NCI-H748 (cell line): ENCODE measurements around the gene SLC38A7.
"Not testable (repeated sequence)": the region's sequence is repeated elsewhere in the genome, so short reads cannot be mapped to it uniquely, and the experiment has no call there.

ENCODE experiments used
- DNase-seq: peaks from one replicate; lab custom pipeline; 2025; ENCODE audit not compliant: unreplicated experiment; lab: John Stamatoyannopoulos, UW

The SLC38A7 gene

DNA sequence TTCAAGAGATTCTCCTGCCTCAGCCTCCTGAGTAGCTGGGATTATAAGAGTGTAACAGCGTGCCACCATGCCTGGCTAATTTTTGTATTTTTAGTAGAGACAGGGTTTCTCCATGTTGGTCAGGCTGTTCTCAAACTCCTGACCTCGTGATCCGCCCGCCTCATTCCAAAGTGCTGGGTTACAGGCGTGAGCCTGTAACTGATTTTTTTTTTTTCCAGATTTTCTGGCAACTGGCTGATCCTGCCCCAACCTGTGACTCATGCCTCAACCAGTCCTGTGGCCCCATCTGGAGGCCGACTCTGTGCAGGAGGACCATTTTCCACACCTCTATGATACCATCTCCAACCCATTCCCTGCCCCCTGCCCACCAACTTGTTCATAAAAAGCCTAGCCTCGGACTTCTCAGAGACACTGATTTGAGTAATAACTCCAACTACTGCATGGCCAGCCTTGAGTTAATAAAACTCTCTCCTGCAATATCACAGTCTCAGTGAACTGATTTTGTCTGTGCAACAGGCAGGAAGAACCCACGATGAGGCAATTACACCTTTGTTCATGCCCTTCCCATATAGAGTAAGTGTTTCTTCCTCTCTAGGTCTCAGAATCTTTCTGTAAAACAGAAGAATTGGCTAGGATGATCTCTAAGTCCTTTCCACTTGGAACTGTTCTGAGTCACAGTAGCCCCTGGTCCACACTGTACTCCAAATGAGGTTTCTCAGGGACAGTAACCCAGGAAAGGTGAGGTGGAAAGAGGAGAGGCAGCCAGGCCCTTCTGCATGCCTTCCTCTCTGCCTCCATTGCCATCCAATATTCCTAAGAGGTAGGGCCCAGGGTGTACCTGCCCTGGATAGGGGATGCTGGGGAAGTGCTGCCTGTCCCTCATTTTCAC is 46.2 kb downstream of the SLC38A7 start:
- no peak for DNase-seq

GRCh38 chr16:58637021-58637420 is 47.5 kb downstream of the SLC38A7 start:
- not testable (repeated sequence) for DNase-seq

- no peak for DNase-seq
Observed at GRCh38 chr16:58636466-58636865, 48.1 kb downstream of the SLC38A7 start.

- DNase-seq, result no peak
Observed at GRCh38 chr16:58635502-58635901, 49.1 kb downstream of the SLC38A7 start.

DNA sequence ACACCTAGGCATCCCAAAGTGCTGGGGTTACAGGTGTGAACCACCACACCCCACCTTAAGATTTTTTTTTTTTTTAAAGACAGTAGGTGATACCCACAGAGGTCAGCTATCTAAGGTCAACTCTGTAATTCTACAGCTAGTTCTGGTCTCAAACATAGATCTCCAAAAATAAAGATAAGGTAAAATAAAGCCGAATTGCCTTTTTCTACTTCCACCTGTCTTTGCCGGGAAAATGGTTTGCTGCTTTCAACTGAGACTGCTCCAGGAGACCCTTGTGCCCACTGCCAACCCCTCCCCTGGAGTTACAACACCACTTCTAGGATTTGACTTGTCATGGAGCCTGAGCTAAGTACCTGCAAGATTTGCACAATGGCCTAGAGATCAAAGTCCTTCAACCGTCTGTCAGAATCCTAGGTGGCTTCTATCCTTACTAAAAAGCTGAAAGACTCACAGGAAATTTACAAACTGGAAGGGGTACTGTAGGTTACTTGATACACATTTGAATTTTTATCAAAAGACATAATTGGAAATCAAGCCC is 50.2 kb downstream of the SLC38A7 start:
- DNase-seq, result no peak

- DNase-seq, result peak; percentile 98
Observed at GRCh38 chr16:58629733-58630640, 54.6 kb downstream of the SLC38A7 start, which contains the start of gene CNOT1. TSS of gene CNOT1 (minus strand) at chr16:58629826. CDS start at chr16:58599337, 30,489 bp downstream.

GRCh38 chr16:58628845-58629732 is 55.5 kb downstream of the SLC38A7 start:
- peak; percentile 62 for DNase-seq

DNA sequence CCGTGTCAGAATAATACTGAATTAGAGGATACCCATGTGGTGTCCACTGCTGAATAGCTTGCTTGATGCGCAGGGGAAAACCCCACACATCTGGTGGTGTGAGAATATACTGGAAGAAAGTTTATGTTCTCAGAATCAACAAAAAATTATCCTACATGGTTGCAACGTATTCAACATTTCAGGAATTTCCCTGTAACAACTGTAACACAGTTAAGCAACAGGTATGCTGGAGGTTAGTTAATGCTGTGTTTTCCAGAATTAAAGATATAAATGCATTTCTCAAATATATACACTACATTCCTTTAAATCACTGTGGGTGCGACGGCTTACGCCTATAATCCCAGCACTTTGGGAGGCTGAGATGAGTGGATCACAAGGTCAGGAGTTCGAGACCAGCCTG is 60.4 kb downstream of the SLC38A7 start:
- DNase-seq, result no peak

DNA sequence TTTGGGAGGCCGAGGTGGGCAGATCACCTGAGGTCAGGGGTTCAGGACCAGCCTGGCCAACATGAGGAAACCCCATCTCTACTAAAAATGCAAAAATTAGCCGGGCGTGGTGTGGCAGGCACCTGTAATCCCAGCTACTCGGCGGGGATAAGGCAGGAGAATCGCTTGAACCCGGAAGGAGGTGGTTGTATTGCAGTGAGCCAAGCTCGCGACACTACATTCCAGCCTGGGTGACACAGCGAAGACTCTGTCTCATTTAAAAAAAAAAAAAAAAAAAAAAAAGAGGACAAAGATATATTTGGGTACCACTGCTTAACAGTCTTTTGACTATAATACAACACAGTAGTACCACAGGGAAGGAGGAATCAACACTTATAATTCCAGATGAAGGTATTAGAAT is 64.2 kb downstream of the SLC38A7 start:
- no peak for DNase-seq

DNA sequence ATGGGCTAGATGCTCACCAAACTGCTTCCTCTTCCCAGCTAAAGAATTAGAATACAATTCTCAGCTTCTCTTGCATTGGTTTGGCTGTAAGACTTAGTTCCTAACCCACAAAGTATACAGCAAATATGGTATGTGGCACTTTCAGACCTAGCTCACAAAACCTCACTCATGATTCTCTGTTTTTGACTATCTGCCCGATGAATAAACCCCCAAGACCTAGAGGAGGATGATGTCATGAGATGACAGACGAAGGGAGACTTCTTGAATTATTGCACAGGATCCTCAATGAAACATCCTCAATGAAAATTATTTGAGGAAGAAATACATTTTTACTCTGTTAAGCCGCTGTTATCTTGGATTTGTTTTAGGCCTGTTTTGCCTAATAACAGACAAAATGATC is 69.3 kb downstream of the SLC38A7 start:
- DNase-seq, result no peak
